ENCODE results near the gene RPL32.
"Not testable (repeated sequence)": the region's sequence is repeated elsewhere in the genome, so short reads cannot be mapped to it uniquely, and the experiment has no call there.

Gene RPL32

GRCh38 chr3:12866836-12867235 is 25.5 kb upstream of the RPL32 start:
- DNase-seq: no peak

GRCh38 chr3:12865271-12865670 is 23.9 kb upstream of the RPL32 start:
- DNase-seq: no peak

GRCh38 chr3:12862387-12862786 is 21.0 kb upstream of the RPL32 start:
- no peak for DNase-seq

GRCh38 chr3:12861611-12862010 is 20.2 kb upstream of the RPL32 start:
- DNase-seq: no peak

GRCh38 chr3:12859840-12860239 is 18.5 kb upstream of the RPL32 start:
- no peak for DNase-seq

- no peak for DNase-seq
Measured at GRCh38 chr3:12856626-12857025, 15.3 kb upstream of the RPL32 start.

- no peak for DNase-seq
Measured at GRCh38 chr3:12854565-12854964, 13.2 kb upstream of the RPL32 start.

- not testable (repeated sequence) for DNase-seq
Measured at GRCh38 chr3:12853847-12854246, 12.5 kb upstream of the RPL32 start.

- no peak for DNase-seq
Measured at GRCh38 chr3:12852201-12852600, 10.8 kb upstream of the RPL32 start.

GRCh38 chr3:12845811-12846210 is 4.4 kb upstream of the RPL32 start:
- no peak for DNase-seq

GRCh38 chr3:12842469-12842868 is 1.1 kb upstream of the RPL32 start:
- no peak for DNase-seq

GRCh38 chr3:12841970-12842328 is 584 bp upstream of the RPL32 start:
- no peak for DNase-seq

GRCh38 chr3:12840591-12841148 is 695 bp downstream of the RPL32 start:
- peak; percentile 9 for DNase-seq

GRCh38 chr3:12840148-12840547 is 1.2 kb downstream of the RPL32 start:
- not testable (repeated sequence) for DNase-seq

GRCh38 chr3:12839156-12839946 is 2.0 kb downstream of the RPL32 start:
- no peak for DNase-seq

- no peak for DNase-seq
Measured at GRCh38 chr3:12838179-12838965, 3.0 kb downstream of the RPL32 start.

- no peak for DNase-seq
Measured at GRCh38 chr3:12837295-12837986, 3.9 kb downstream of the RPL32 start.

- DNase-seq: no peak
Measured at GRCh38 chr3:12835052-12835665, 6.2 kb downstream of the RPL32 start.

GRCh38 chr3:12833222-12834161 is 7.9 kb downstream of the RPL32 start:
- peak; percentile 3 for DNase-seq

- no peak for DNase-seq
Measured at GRCh38 chr3:12832350-12833221, 8.8 kb downstream of the RPL32 start.

Measured in NCI-H526 treated with DMSO at 0.1 percent for 48 hours (cell line).